Fibroblast of lung (primary cell): ENCODE data around the gene PDE4D. TPM values are rescaled to one million over a fixed set of nuclear protein-coding genes. Genes with fewer than 3 reads are reported as not detected.

Source experiments
- DNase-seq, 2 donors: peaks; one replicate each; pipeline versions ENCODE4 v3.0.0 to v3.0.0-alpha.2; 2010; ENCODE audit warnings: low read depth in 2 of 2
- H2AFZ ChIP-seq: 2 replicates; pipeline ENCODE4 v1.5.1; 2012; ENCODE audit warnings: low read length, control low read depth, inconsistent platforms
- H3K27ac ChIP-seq: 2 replicates; pipeline ENCODE4 v1.5.1; 2011; ENCODE audit warnings: low read length, control low read depth; ENCODE audit not compliant: insufficient read depth
- H3K27me3 ChIP-seq: 2 replicates; pipeline ENCODE4 v1.5.1; 2011; ENCODE audit warnings: mild to moderate bottlenecking, low read length; ENCODE audit not compliant: control insufficient read depth, insufficient read depth
- H3K36me3 ChIP-seq: 2 replicates; pipeline ENCODE4 v1.5.1; 2011; ENCODE audit warnings: low read length; ENCODE audit not compliant: control insufficient read depth, insufficient read depth
- H3K4me1 ChIP-seq: 2 replicates; pipeline ENCODE4 v1.5.1; 2011; ENCODE audit warnings: low read length; ENCODE audit not compliant: control insufficient read depth, insufficient read depth; ENCODE audit errors: extremely low read depth
- H3K4me2 ChIP-seq: 2 replicates; pipeline ENCODE4 v1.5.1; 2011; ENCODE audit warnings: low read length, control low read depth; ENCODE audit not compliant: insufficient read depth; ENCODE audit errors: extremely low read depth
- H3K4me3 ChIP-seq, 4 experiments: fragments of 200-600 bp in 1 of 4; sonication (generic) in 1 of 4; replicated peaks in 1 of 4; 2 replicates each; pipeline ENCODE4 v1.5.1; 2011 to 2016; ENCODE audit warnings: low read length in 4 of 4, low read depth in 3 of 4, mild to moderate bottlenecking in 3 of 4, control low read depth in 2 of 4, inconsistent platforms in 1 of 4, mixed read lengths in 1 of 4; ENCODE audit not compliant: insufficient read depth in 1 of 4; ENCODE audit errors: control extremely low read depth in 1 of 4
- H3K79me2 ChIP-seq: 2 replicates; pipeline ENCODE4 v1.5.1; 2012; ENCODE audit warnings: mild to moderate bottlenecking, low read length, inconsistent platforms; ENCODE audit not compliant: control insufficient read depth, insufficient read depth
- H3K9ac ChIP-seq: 2 replicates; pipeline ENCODE4 v1.5.1; 2011; ENCODE audit warnings: mild to moderate bottlenecking, low read length, control low read depth; ENCODE audit not compliant: insufficient read depth
- H3K9me3 ChIP-seq: 2 replicates; pipeline ENCODE4 v1.5.1; 2012; ENCODE audit warnings: low read depth, low read length; ENCODE audit not compliant: control insufficient read depth, insufficient read depth
- H4K20me1 ChIP-seq: 2 replicates; pipeline ENCODE4 v1.5.1; 2011; ENCODE audit warnings: low read length; ENCODE audit not compliant: control insufficient read depth, insufficient read depth; ENCODE audit errors: extremely low read depth
- EZH2 ChIP-seq: IDR thresholded peaks from 2 replicates; pipeline ENCODE4 v1.5.1; 2012; ENCODE audit warnings: low read length, control low read depth, mild to moderate bottlenecking; ENCODE audit errors: missing control alignments
- polyA plus RNA-seq, 2 donors: library from polyadenylated mRNA; depleted of rRNA in 1 of 2; stranded (reverse) in 1 of 2; unstranded in 1 of 2; fragments of >200 nt; gene quantifications; 2 replicates each; pipeline ENCODE4 v1.2.1, GENCODE V29; 2011 to 2012; ENCODE audit warnings: missing spikeins in 1 of 2
- total RNA-seq: library from RNA; depleted of rRNA; stranded (reverse); fragments of >200 nt; gene quantifications from 2 replicates; pipeline ENCODE4 v1.2.1, GENCODE V29; 2014
- TF ChIP-seq, protein P1 (sequence below), 2 donors: IDR thresholded peaks in 1 of 2; conservative IDR thresholded peaks in 1 of 2; 1 replicate in 1 of 2; 2 replicates in 1 of 2; pipeline ENCODE4 v1.5.1; 2011 to 2012; ENCODE audit warnings: low read length in 2 of 2, control low read depth in 1 of 2, inconsistent platforms in 1 of 2, low read depth in 1 of 2, mild to moderate bottlenecking in 1 of 2

Gene PDE4D
- total and polyA plus RNA-seq, 2 donors (not counting 1 experiment from before 2014, with no cell fraction given) = 2.1 to 8.3 TPM

DNA sequence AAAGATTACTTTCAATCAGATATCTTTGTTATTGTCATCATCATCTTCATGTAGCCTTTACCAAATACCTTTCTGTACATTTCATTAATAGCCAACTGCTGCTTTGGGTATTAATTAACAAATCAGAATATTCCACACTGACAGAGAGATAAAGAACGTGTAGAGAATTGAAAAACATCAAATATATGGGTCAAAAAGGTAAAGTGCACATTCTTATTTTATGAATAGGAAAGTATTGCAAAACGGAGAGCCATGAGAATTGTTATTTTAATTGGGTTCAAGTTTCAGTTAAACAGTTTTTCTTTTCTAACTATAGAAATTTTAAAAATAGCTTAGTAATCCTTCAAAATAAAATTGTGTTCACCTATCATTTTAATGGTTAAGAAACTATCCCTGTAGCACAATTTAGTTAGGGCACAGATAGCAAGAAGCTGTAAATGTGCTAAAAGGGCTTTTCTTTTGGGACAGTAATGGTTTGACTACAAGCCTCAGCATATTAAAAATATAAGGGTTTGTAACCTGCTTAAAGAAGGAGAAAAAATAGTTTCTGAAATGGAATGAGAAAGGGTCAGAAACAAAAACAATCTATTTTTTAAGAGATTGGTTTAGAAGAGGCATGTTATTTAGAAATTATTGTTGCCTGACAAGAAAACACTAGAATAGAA, 62.9 kb downstream of the PDE4D start:
- no peaks in the 10 kb centered on the region for H3K4me1 ChIP-seq
- DNase-seq = no peak
- H3K27me3 ChIP-seq = no peaks in the 10 kb centered on the region
- no peak overlapping the region for H3K4me2 ChIP-seq
- H2AFZ ChIP-seq = no peak overlapping the region
- H3K79me2 ChIP-seq = no peaks in the 10 kb centered on the region
- H4K20me1 ChIP-seq = no peaks in the 10 kb centered on the region
- TF ChIP-seq, protein P1, sequence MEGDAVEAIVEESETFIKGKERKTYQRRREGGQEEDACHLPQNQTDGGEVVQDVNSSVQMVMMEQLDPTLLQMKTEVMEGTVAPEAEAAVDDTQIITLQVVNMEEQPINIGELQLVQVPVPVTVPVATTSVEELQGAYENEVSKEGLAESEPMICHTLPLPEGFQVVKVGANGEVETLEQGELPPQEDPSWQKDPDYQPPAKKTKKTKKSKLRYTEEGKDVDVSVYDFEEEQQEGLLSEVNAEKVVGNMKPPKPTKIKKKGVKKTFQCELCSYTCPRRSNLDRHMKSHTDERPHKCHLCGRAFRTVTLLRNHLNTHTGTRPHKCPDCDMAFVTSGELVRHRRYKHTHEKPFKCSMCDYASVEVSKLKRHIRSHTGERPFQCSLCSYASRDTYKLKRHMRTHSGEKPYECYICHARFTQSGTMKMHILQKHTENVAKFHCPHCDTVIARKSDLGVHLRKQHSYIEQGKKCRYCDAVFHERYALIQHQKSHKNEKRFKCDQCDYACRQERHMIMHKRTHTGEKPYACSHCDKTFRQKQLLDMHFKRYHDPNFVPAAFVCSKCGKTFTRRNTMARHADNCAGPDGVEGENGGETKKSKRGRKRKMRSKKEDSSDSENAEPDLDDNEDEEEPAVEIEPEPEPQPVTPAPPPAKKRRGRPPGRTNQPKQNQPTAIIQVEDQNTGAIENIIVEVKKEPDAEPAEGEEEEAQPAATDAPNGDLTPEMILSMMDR (conservative IDR thresholded peaks at IDR 0.05 in 1 of 2, IDR thresholded peaks at IDR 0.05 in 1 of 2; ENCODE audit: low read depth in 1 of 2, low read length in 2 of 2) = no peak
- H3K9ac ChIP-seq = no peak overlapping the region
- H3K4me3 ChIP-seq = no peak overlapping the region
- H3K27ac ChIP-seq = no peak overlapping the region
- H3K9me3 ChIP-seq = no peaks in the 10 kb centered on the region
- H3K36me3 ChIP-seq = no peaks in the 10 kb centered on the region

DNA sequence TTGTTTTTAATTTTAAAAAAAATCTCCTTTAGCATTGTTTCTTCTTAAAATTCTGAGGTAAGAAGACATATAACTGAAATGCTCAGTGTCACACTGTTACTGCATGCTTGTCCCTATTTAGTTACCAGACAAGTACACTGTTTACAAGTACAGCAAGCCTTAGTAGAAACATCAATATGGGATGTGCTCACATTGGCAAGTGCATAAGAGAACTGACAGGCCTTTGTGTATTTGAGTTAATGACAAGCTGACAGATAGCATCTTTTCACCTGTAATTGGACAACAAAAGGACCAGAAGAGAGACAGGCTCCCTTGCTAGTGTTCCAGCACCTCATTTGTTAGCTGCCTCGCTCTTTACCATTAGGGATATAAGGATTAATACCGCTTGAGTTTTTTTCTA, 63.6 kb downstream of the PDE4D start:
- Histone ChIP-seq H3K4me1 (no peaks in the 10 kb centered on the region), H3K4me2 (no peak overlapping the region), H3K79me2 (no peaks in the 10 kb centered on the region), H2AFZ (no peak overlapping the region), H3K9ac (no peak overlapping the region), H3K27ac (no peak overlapping the region), H4K20me1 (no peaks in the 10 kb centered on the region), H3K36me3 (no peaks in the 10 kb centered on the region), H3K27me3 (no peaks in the 10 kb centered on the region), H3K4me3 (no peak overlapping the region), H3K9me3 (no peaks in the 10 kb centered on the region)
- no peak for TF ChIP-seq EZH2
- TF ChIP-seq, protein P1 (conservative IDR thresholded peaks at IDR 0.05 in 1 of 2, IDR thresholded peaks at IDR 0.05 in 1 of 2; ENCODE audit: low read depth in 1 of 2, low read length in 2 of 2) = no peak
- no peak for DNase-seq

DNA sequence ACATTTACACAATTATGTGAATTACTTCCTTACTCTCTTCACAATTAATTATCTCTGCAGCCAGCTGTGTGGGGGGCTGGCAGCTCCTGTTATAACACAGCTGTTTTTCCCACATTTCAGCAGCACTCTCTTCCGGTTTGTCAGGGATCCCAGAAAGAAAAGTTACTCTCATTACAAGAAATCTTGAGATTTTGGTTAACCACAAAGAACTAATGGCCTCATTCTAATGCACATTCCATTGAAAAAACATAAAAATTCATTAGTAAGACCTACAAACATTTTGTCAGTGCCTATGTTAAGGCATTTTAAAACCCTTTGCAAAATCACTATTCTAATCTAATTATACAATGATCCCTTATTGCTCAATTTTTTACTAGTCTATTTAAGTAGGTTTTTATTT, 64.1 kb downstream of the PDE4D start:
- Histone ChIP-seq H3K27me3 (no peaks in the 10 kb centered on the region), H3K36me3 (no peaks in the 10 kb centered on the region), H4K20me1 (no peaks in the 10 kb centered on the region), H3K9ac (no peak overlapping the region), H3K4me1 (no peaks in the 10 kb centered on the region), H3K27ac (no peak overlapping the region), H3K9me3 (no peaks in the 10 kb centered on the region), H3K4me3 (no peak overlapping the region), H3K79me2 (no peaks in the 10 kb centered on the region), H3K4me2 (no peak overlapping the region), H2AFZ (no peak overlapping the region)
- peak; percentile 90 to 94 for DNase-seq
- TF ChIP-seq, protein P1 (conservative IDR thresholded peaks at IDR 0.05 in 1 of 2, IDR thresholded peaks at IDR 0.05 in 1 of 2; ENCODE audit: low read depth in 1 of 2, low read length in 2 of 2) = no peak
- no peak for TF ChIP-seq EZH2
